ENCODE results near the gene GPR171.

DNA sequence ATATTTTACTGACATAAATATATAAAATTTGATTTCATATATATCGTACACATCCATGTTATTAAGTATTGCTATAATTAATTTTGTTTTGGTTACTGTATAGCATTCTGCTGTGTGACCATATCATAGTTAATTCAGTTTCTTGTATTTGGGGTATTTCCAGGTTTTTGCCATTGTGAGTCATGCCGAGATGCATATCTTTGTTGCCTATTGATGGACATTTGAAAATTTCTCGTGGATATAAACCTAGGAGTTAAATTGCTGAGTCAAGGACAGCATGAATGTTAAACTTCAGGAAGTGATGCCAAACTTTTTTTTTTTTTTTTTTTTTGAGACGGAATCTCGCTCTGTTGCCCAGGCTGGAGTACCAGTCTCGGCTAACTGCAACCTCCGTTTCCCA lies 33.7 kb upstream of the GPR171 start:
- TF ChIP-seq, protein P1, sequence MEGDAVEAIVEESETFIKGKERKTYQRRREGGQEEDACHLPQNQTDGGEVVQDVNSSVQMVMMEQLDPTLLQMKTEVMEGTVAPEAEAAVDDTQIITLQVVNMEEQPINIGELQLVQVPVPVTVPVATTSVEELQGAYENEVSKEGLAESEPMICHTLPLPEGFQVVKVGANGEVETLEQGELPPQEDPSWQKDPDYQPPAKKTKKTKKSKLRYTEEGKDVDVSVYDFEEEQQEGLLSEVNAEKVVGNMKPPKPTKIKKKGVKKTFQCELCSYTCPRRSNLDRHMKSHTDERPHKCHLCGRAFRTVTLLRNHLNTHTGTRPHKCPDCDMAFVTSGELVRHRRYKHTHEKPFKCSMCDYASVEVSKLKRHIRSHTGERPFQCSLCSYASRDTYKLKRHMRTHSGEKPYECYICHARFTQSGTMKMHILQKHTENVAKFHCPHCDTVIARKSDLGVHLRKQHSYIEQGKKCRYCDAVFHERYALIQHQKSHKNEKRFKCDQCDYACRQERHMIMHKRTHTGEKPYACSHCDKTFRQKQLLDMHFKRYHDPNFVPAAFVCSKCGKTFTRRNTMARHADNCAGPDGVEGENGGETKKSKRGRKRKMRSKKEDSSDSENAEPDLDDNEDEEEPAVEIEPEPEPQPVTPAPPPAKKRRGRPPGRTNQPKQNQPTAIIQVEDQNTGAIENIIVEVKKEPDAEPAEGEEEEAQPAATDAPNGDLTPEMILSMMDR (IDR thresholded peaks at IDR 0.05), result no peak
- TF ChIP-seq POLR2A (IDR thresholded peaks at IDR 0.05), result no peak

Data from Peyer's patch (tissue), 4 donors.